WTC11 (cell line): ENCODE measurements around the gene SCN8A. TPM values are rescaled to one million over a fixed set of nuclear protein-coding genes. Genes with fewer than 3 reads are reported as not detected.

ENCODE experiments used
- ATAC-seq: fragments of 200-7000 bp; cut with Tn5 transposase; 2 replicates; pipeline ENCODE4 v1.10.0; 2021; ENCODE audit warnings: mild to moderate bottlenecking, moderate library complexity
- CTCF ChIA-PET: fragments of 300-600 bp; sonication (Branson Sonifier 250); formaldehyde crosslinking; loops from one replicate; lab custom pipeline; 2021; ENCODE audit warnings: antibody characterized with exemption; lab: Charles Lee
- POLR2A ChIA-PET: fragments of 350-600 bp; sonication (Branson Sonifier 250); formaldehyde crosslinking; loops from one replicate; lab custom pipeline; 2021; ENCODE audit warnings: antibody characterized with exemption; lab: Charles Lee
- DNase-seq: peaks from one replicate; pipeline ENCODE4 v3.0.0; 2021; ENCODE audit warnings: low spot score
- H3K27ac Mint-ChIP-seq: 2 replicates; pipeline ENCODE4 v1.8.0; 2021; ENCODE audit warnings: mixed read lengths
- H3K27me3 Mint-ChIP-seq: 2 replicates; pipeline ENCODE4 v1.8.0; 2021; ENCODE audit warnings: low read depth, mild to moderate bottlenecking, moderate library complexity, mixed read lengths
- H3K36me3 Mint-ChIP-seq: 2 replicates; pipeline ENCODE4 v1.8.0; 2021; ENCODE audit warnings: mixed read lengths
- H3K4me1 Mint-ChIP-seq: 2 replicates; pipeline ENCODE4 v1.8.0; 2022; ENCODE audit warnings: mixed read lengths
- H3K4me3 Mint-ChIP-seq: 2 replicates; pipeline ENCODE4 v1.8.0; 2021; ENCODE audit warnings: mild to moderate bottlenecking, moderate library complexity, mixed read lengths
- H3K9me3 Mint-ChIP-seq: 2 replicates; pipeline ENCODE4 v1.8.0; 2021; ENCODE audit warnings: mixed read lengths
- ELF4 ChIP-seq: sonication (generic); formaldehyde crosslinking; IDR thresholded peaks from 2 replicates; pipeline ENCODE4 v1.8.1; 2022; ENCODE audit warnings: low read depth, mild to moderate bottlenecking, moderate library complexity, missing genetic modification reagents
- EMX1 ChIP-seq: fragments of 250-450 bp; sonication (Bioruptor Pico); IDR thresholded peaks from 2 replicates; pipeline ENCODE4 v1.8.0; 2021; ENCODE audit warnings: mild to moderate bottlenecking
- GABPB1 ChIP-seq: sonication (generic); formaldehyde crosslinking; IDR thresholded peaks from 2 replicates; pipeline ENCODE4 v1.8.1; 2023; ENCODE audit warnings: mild to moderate bottlenecking, missing genetic modification reagents
- HMGA2 ChIP-seq: fragments of 250-450 bp; sonication (Bioruptor Pico); IDR thresholded peaks from 2 replicates; pipeline ENCODE4 v1.4.0; 2021; ENCODE audit warnings: mild to moderate bottlenecking, moderate library complexity
- MXD4 ChIP-seq: fragments of 250-450 bp; sonication (Bioruptor Pico); IDR thresholded peaks from 2 replicates; pipeline ENCODE4 v1.8.0; 2021; ENCODE audit warnings: mild to moderate bottlenecking, moderate library complexity, borderline replicate concordance
- NFATC4 ChIP-seq: fragments of 250-450 bp; sonication (Bioruptor Pico); IDR thresholded peaks from 2 replicates; pipeline ENCODE4 v1.9.0; 2021; ENCODE audit warnings: mild to moderate bottlenecking
- NR2C2 ChIP-seq: sonication (generic); formaldehyde crosslinking; IDR thresholded peaks from 2 replicates; pipeline ENCODE4 v1.8.0; 2022; ENCODE audit warnings: mild to moderate bottlenecking, missing genetic modification reagents
- NR3C1 ChIP-seq: sonication (generic); formaldehyde crosslinking; conservative IDR thresholded peaks from 2 replicates; pipeline ENCODE4 v1.8.1; 2023; ENCODE audit warnings: low read depth, mild to moderate bottlenecking, missing genetic modification reagents
- SMAD4 ChIP-seq: sonication (generic); formaldehyde crosslinking; IDR thresholded peaks from 2 replicates; pipeline ENCODE4 v1.8.0; 2022; ENCODE audit warnings: mild to moderate bottlenecking, missing genetic modification reagents
- ZBTB21 ChIP-seq: sonication (generic); formaldehyde crosslinking; IDR thresholded peaks from 2 replicates; pipeline ENCODE4 v1.8.1; 2023; ENCODE audit warnings: mild to moderate bottlenecking, missing genetic modification reagents, borderline replicate concordance
- ZNF121 ChIP-seq: sonication (generic); formaldehyde crosslinking; IDR thresholded peaks from 2 replicates; pipeline ENCODE4 v1.8.0; 2023; ENCODE audit warnings: missing genetic modification reagents
- ZNF219 ChIP-seq: sonication (generic); formaldehyde crosslinking; IDR thresholded peaks from 2 replicates; pipeline ENCODE4 v1.8.0; 2023; ENCODE audit warnings: missing genetic modification reagents, mild to moderate bottlenecking, borderline replicate concordance
- ZNF232 ChIP-seq: sonication (generic); formaldehyde crosslinking; IDR thresholded peaks from 2 replicates; pipeline ENCODE4 v1.8.0; 2022; ENCODE audit warnings: mild to moderate bottlenecking, missing genetic modification reagents
- ZNF416 ChIP-seq: fragments of 250-450 bp; sonication (Bioruptor Pico); IDR thresholded peaks from 2 replicates; pipeline ENCODE4 v1.9.0; 2021; ENCODE audit warnings: mild to moderate bottlenecking, inconsistent platforms
- total RNA-seq: library from RNA; stranded (reverse); gene quantifications from 3 replicates; pipeline ENCODE4 v1.2.3, GENCODE V29; 2021
- TF ChIP-seq, protein P1 (sequence below): sonication (generic); formaldehyde crosslinking; IDR thresholded peaks from 2 replicates; pipeline ENCODE4 v1.8.1; 2022; ENCODE audit warnings: missing genetic modification reagents, borderline replicate concordance
- TF ChIP-seq, protein P2 (sequence below): sonication (generic); formaldehyde crosslinking; IDR thresholded peaks from 2 replicates; pipeline ENCODE4 v1.8.1; 2022; ENCODE audit warnings: mild to moderate bottlenecking, missing genetic modification reagents, moderate library complexity, borderline replicate concordance
- TF ChIP-seq, protein P3 (sequence below): sonication (generic); formaldehyde crosslinking; IDR thresholded peaks from 2 replicates; pipeline ENCODE4 v1.8.0; 2023; ENCODE audit warnings: mild to moderate bottlenecking, missing genetic modification reagents
- TF ChIP-seq, protein P4 (sequence below): fragments of 250-450 bp; sonication (Bioruptor Pico); IDR thresholded peaks from 2 replicates; pipeline ENCODE4 v1.9.0; 2021; ENCODE audit warnings: moderate library complexity, mild to moderate bottlenecking, inconsistent platforms, borderline replicate concordance
- TF ChIP-seq, protein P5 (sequence below): sonication (generic); formaldehyde crosslinking; IDR thresholded peaks from 2 replicates; pipeline ENCODE4 v1.8.1; 2023; ENCODE audit warnings: mild to moderate bottlenecking, missing genetic modification reagents
- TF ChIP-seq, protein P6 (sequence below): sonication (generic); formaldehyde crosslinking; IDR thresholded peaks from 2 replicates; pipeline ENCODE4 v1.8.0; 2023; ENCODE audit warnings: missing genetic modification reagents

SCN8A gene
- total RNA-seq, 1 experiment from 2014 or later: 14.4 TPM

DNA sequence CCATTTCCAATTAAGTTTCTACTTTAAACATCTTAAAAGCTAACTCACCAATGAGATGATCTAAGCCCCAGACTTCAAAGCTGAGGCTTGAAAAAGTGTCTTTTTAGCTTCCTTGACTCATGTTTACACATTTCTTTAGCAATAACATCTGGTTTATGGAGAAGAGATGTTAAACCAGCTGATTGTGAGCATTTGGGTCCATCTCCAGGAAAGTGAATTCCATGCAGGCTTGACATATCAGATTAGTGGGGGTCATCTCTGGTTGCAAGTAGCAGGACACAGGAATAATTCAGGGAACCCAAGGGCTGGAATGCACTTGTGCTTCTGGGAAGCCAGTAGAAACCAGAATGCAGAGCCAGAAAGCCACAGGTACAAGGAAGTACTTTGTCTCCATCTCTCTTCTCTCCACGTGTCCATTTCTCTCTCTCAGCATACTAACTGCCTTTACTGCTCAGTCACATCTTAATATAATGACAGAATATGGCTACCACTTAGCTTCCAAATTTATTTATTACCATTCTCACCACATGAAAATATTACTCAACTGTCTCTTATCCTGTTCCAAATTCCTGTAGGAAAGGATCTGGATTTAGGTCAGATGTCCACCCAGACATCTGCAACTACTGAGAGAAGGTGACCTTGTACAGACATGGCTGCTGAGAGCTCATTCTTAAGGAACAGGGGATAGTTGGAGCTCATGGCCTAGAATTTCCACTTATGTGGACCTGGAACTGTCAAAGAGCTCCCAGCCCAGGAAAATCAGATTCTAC is 104.4 kb downstream of the SCN8A start (continued):
- TF ChIP-seq ELF4 (CRISPR knock-in tag): no peak
- TF ChIP-seq EMX1 (CRISPR knock-in tag): no peak
- no peak for TF ChIP-seq ZNF219
- TF ChIP-seq MXD4 (CRISPR knock-in tag): no peak
- TF ChIP-seq, protein P1, sequence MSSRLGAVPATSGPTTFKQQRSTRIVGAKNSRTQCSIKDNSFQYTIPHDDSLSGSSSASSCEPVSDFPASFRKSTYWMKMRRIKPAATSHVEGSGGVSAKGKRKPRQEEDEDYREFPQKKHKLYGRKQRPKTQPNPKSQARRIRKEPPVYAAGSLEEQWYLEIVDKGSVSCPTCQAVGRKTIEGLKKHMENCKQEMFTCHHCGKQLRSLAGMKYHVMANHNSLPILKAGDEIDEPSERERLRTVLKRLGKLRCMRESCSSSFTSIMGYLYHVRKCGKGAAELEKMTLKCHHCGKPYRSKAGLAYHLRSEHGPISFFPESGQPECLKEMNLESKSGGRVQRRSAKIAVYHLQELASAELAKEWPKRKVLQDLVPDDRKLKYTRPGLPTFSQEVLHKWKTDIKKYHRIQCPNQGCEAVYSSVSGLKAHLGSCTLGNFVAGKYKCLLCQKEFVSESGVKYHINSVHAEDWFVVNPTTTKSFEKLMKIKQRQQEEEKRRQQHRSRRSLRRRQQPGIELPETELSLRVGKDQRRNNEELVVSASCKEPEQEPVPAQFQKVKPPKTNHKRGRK (CRISPR knock-in tag): no peak
- TF ChIP-seq GABPB1: no peak
- TF ChIP-seq ZNF121: no peak
- TF ChIP-seq, protein P2, sequence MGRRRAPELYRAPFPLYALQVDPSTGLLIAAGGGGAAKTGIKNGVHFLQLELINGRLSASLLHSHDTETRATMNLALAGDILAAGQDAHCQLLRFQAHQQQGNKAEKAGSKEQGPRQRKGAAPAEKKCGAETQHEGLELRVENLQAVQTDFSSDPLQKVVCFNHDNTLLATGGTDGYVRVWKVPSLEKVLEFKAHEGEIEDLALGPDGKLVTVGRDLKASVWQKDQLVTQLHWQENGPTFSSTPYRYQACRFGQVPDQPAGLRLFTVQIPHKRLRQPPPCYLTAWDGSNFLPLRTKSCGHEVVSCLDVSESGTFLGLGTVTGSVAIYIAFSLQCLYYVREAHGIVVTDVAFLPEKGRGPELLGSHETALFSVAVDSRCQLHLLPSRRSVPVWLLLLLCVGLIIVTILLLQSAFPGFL: no peak
- no peak for TF ChIP-seq ZNF232 (CRISPR knock-in tag)
- TF ChIP-seq, protein P3, sequence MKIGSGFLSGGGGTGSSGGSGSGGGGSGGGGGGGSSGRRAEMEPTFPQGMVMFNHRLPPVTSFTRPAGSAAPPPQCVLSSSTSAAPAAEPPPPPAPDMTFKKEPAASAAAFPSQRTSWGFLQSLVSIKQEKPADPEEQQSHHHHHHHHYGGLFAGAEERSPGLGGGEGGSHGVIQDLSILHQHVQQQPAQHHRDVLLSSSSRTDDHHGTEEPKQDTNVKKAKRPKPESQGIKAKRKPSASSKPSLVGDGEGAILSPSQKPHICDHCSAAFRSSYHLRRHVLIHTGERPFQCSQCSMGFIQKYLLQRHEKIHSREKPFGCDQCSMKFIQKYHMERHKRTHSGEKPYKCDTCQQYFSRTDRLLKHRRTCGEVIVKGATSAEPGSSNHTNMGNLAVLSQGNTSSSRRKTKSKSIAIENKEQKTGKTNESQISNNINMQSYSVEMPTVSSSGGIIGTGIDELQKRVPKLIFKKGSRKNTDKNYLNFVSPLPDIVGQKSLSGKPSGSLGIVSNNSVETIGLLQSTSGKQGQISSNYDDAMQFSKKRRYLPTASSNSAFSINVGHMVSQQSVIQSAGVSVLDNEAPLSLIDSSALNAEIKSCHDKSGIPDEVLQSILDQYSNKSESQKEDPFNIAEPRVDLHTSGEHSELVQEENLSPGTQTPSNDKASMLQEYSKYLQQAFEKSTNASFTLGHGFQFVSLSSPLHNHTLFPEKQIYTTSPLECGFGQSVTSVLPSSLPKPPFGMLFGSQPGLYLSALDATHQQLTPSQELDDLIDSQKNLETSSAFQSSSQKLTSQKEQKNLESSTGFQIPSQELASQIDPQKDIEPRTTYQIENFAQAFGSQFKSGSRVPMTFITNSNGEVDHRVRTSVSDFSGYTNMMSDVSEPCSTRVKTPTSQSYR (CRISPR knock-in tag): no peak
- no peak for TF ChIP-seq ZBTB21 (CRISPR knock-in tag)
- no peak for TF ChIP-seq NR2C2

DNA sequence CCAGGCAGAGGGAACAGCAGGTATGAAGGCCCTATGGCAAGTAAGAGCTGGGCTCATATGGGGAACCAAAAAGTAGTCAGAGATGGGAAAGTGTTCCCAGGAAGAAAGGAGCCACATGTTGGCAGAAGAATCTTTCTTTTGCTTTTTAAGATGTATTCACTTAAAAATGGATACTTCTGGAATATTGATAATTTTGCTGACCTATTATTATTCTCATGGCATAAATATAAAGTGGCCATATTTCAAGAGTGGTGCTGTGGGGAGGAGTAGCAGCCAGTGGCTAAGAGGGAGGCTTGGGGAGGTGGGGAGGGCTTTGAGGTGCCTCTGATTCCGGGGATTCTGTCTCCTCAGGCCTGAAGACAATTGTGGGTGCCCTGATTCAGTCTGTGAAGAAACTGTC is 108.2 kb downstream of the SCN8A start:
- H3K36me3 Mint-ChIP-seq: no peaks in the 10 kb centered on the region
- H3K27me3 Mint-ChIP-seq: no peaks in the 10 kb centered on the region
- H3K9me3 Mint-ChIP-seq: no peaks in the 10 kb centered on the region
- no peaks in the 10 kb centered on the region for H3K4me1 Mint-ChIP-seq
- no peak for ATAC-seq
- TF ChIP-seq, protein P4, sequence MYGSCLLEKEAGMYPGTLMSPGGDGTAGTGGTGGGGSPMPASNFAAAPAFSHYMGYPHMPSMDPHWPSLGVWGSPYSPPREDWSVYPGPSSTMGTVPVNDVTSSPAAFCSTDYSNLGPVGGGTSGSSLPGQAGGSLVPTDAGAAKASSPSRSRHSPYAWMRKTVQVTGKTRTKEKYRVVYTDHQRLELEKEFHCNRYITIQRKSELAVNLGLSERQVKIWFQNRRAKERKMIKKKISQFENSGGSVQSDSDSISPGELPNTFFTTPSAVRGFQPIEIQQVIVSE (CRISPR knock-in tag): no peak
- TF ChIP-seq, protein P5, sequence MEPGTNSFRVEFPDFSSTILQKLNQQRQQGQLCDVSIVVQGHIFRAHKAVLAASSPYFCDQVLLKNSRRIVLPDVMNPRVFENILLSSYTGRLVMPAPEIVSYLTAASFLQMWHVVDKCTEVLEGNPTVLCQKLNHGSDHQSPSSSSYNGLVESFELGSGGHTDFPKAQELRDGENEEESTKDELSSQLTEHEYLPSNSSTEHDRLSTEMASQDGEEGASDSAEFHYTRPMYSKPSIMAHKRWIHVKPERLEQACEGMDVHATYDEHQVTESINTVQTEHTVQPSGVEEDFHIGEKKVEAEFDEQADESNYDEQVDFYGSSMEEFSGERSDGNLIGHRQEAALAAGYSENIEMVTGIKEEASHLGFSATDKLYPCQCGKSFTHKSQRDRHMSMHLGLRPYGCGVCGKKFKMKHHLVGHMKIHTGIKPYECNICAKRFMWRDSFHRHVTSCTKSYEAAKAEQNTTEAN (CRISPR knock-in tag): no peak
- H3K4me3 Mint-ChIP-seq: no peak overlapping the region
- POLR2A ChIA-PET: no interaction called here
- H3K27ac Mint-ChIP-seq: no peak overlapping the region
- CTCF ChIA-PET: no interaction called here
- no peak for DNase-seq

DNA sequence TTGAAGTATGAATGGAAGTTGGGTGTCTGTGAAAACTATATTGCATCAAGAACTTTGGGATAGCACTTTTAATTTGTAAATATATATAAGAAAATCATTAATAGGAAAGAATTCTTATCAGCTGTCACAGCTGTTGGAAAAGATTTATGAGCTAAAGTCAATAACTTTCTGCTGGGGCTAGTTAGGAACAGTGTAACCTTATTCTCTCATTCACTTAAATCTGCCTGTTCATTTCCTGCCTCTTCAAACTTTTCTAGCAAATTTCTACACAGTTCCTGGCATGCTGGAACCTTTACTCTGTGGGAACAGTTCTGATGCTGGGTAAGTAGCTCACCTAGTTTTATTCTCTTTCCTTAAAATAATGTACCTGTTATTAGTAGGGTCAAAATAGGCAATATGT is 109.9 kb downstream of the SCN8A start:
- H3K27me3 Mint-ChIP-seq: no peaks in the 10 kb centered on the region
- no peak overlapping the region for H3K27ac Mint-ChIP-seq
- no peaks in the 10 kb centered on the region for H3K9me3 Mint-ChIP-seq
- POLR2A ChIA-PET: no interaction called here
- no peak for TF ChIP-seq NFATC4 (CRISPR knock-in tag)
- TF ChIP-seq, protein P6, sequence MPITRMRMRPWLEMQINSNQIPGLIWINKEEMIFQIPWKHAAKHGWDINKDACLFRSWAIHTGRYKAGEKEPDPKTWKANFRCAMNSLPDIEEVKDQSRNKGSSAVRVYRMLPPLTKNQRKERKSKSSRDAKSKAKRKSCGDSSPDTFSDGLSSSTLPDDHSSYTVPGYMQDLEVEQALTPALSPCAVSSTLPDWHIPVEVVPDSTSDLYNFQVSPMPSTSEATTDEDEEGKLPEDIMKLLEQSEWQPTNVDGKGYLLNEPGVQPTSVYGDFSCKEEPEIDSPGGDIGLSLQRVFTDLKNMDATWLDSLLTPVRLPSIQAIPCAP: no peak
- no peak for TF ChIP-seq HMGA2 (CRISPR knock-in tag)
- no peak for TF ChIP-seq ZNF416 (CRISPR knock-in tag)
- no peak for TF ChIP-seq SMAD4 (CRISPR knock-in tag)
- no peak for TF ChIP-seq NR3C1
- DNase-seq: no peak
- no peak for ATAC-seq
- CTCF ChIA-PET: no interaction called here
- no peak overlapping the region for H3K4me3 Mint-ChIP-seq
- H3K4me1 Mint-ChIP-seq: no peaks in the 10 kb centered on the region
- H3K36me3 Mint-ChIP-seq: peaks cover 7% of the 10 kb centered on the region
